Stimulated activated CD8-positive, alpha-beta memory T cell treated with anti-CD3 and anti-CD28 coated beads, Interleukin-2, amount 100 ng/mL, for 48 hours (primary cell): Measurements from ENCODE around the gene GSTM1.
"Not testable (repeated sequence)": the region's sequence is repeated elsewhere in the genome, so short reads cannot be mapped to it uniquely, and the experiment has no call there.

Experiments
- DNase-seq, 2 donors: peaks; one replicate each; pipeline ENCODE4 v3.0.0-alpha.2; 2020; ENCODE audit warnings: low read depth in 2 of 2

GSTM1 gene

GRCh38 chr1:109697066-109697465, 9.4 kb downstream of the GSTM1 start:
- no peak for DNase-seq

GRCh38 chr1:109697861-109698260, 10.2 kb downstream of the GSTM1 start:
- DNase-seq = not testable (repeated sequence)

- DNase-seq = not testable (repeated sequence)
These were observed 15.3 kb downstream of the GSTM1 start for GRCh38 chr1:109702940-109703339.

DNA sequence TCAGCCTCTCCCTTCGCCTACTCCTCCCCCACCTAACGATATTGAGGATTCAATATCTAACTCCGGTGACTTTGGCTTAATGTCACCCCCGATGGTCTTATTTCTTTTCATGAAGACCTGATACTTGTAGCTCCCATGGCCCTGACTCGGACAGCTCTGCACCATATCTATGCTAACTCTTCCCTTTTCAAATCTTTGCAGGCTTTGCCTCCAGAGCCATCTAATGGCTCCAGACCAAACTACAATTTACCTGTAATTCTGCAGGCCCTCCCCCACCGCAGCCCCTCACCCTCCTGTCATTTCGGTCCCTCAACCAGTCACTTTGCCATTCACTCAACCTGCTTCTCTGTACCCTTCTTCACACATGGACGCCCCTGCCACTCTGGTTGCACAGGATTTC, 16.6 kb downstream of the GSTM1 start:
- DNase-seq = no peak

DNA sequence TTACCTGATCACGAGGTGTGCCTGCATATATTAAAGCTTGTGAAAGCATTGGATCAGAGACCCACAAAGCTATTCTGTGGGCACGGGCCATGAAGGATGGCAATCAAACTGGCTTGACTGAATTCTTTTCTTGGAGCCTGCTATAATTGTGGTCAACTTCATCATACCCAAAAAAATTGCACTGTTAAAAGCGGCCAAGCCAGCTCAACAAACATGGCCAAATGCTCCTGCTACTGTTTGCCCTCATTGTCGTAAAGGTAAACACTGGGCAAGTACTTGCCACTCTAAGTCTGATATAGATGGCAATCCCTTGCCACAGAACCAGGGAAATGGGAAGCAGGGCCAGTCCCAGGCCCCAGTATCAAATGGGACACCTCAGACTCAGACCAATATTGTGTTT, 17.8 kb downstream of the GSTM1 start:
- DNase-seq = no peak

DNA sequence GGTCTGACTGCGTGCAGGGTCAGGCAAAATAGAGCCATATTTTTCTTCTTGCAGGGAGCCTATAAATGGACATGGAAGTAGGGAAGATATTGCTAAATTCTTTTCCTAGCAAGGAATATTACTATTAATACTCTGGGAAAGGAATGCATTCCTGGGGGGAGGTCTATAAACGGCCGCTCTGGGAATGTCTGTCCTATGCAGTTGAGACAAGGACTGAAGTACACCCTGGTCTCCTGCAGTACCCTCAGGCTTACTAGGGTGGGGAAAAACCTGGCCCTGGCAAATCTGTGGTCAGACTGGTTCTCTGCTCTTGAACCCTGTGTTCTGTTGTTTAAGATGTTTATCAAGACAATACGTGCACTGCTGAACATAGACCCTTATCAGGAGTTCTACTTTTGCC, 21.3 kb downstream of the GSTM1 start:
- DNase-seq = not testable (repeated sequence)

- not testable (repeated sequence) for DNase-seq
These were observed 22.2 kb downstream of the GSTM1 start for GRCh38 chr1:109709822-109710221.

DNA sequence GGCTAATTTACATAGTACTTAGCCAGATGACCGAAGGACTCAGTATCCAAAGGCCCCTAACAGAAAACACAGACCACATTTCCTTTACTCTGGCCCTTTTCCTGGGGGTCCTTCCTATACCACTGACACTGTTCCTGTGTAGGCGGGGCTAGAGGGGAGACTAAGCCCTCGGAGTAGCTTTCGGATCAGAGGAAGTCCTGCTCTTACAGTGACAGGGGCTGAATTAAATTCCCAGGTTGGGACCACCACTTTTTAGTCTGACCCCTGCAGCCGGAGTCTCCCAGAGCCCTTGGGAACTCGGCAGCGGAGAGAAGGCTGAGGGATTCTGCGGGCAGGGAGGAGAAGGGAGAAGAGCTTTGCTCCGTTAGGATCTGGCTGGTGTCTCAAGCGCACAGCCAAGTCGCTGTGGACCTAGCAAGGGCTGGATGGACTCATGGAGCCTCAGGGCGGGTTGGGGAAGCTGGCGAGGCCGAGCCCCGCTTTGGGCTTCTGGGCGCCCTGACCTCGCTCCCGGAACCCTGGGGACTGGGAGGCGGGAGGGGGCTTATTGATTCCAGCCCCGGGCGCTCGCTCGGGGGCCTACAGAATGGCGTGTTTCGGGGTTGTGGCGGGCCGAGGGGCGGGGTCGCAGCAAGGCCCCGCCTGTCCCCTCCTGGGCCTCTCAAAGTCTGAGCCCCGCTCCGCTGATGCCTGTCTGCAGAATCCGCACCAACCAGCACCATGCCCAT, 24.1 kb downstream of the GSTM1 start, which contains the start of gene GSTM5:
GSTM5 (plus strand) TSS at position 659 of the 728 bp plus-strand sequence; CDS start at position 721, 62 bp downstream.
- not testable (repeated sequence) for DNase-seq

DNA sequence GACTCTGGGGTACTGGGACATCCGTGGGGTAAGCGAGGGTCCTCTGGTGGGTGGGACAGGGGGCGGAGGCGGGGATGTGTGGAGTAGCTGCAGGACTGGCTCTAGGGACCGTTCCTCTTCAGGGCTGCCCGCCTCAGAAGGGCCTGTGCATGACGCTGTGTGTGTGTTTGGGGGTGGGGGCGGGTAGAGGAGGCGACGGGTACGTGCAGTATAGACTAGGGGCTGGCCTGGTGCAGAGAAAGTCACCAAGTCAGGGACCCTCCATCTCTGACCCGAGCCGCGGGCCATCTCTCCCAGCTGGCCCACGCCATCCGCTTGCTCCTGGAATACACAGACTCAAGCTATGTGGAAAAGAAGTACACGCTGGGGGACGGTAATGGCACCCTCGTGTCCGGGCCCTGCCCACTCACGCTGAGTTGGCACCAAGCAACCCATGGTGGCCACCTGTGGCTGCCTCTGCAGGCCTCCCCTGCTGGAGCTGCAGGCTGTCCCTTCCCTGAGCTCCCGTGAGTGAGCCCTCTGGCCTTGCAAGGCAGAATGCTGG, 24.8 kb downstream of the GSTM1 start:
- DNase-seq = no peak

DNA sequence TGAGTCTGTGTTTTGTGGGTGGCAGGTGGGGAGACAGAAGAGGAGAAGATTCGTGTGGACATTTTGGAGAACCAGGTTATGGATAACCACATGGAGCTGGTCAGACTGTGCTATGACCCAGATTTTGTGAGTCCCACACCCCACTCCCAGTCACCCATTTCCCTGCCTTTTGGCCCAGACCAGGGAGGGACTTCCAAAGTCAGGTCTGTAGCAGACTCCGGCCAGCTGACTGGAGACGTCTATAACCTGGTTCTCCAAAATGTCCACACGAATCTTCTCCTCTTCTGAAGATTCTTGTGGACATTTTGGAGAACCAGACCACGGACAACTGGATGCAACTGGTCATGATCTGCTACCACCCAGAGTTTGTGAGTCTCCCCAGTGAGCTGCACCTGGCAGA, 26.0 kb downstream of the GSTM1 start:
- DNase-seq = no peak

GRCh38 chr1:109714661-109715372, 27.2 kb downstream of the GSTM1 start:
- DNase-seq = no peak

GRCh38 chr1:109716121-109716520, 28.5 kb downstream of the GSTM1 start:
- no peak for DNase-seq

GRCh38 chr1:109716570-109717090, 29.0 kb downstream of the GSTM1 start:
- no peak for DNase-seq

DNA sequence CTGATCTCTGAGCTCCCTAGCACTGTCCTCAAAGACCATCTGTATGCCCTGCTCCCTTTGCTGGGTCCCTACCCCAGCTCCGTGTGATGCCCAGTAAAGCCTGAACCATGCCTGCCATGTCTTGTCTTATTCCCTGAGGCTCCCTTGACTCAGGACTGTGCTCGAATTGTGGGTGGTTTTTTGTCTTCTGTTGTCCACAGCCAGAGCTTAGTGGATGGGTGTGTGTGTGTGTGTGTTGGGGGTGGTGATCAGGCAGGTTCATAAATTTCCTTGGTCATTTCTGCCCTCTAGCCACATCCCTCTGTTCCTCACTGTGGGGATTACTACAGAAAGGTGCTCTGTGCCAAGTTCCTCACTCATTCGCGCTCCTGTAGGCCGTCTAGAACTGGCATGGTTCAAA, 30.1 kb downstream of the GSTM1 start:
- DNase-seq = no peak

GRCh38 chr1:109718495-109718894, 30.9 kb downstream of the GSTM1 start:
- no peak for DNase-seq

GRCh38 chr1:109719337-109719837, 31.8 kb downstream of the GSTM1 start:
- DNase-seq = no peak

- no peak for DNase-seq
These were observed 33.4 kb downstream of the GSTM1 start for GRCh38 chr1:109721042-109721441.

DNA sequence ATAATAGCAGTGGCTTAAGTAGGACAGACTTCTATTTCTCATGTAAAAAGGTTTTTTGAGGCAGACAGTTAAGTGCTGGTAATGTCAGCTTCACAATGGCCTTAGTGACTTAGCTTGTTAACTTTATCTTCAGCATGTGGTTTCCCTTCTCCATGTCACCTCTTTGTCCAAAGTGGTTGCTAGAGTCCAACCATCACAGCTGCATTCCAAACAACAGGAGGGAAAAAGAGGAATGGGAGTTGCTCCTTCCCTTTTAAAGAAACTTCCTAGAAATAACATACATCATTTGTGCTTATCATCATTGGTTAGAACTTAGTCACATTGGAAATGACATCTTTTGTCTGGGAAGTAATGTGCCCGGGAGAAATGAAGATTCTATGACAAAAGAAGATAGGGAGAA, 34.4 kb downstream of the GSTM1 start:
- no peak for DNase-seq

- DNase-seq = no peak
These were observed 35.5 kb downstream of the GSTM1 start for GRCh38 chr1:109722908-109723691.

DNA sequence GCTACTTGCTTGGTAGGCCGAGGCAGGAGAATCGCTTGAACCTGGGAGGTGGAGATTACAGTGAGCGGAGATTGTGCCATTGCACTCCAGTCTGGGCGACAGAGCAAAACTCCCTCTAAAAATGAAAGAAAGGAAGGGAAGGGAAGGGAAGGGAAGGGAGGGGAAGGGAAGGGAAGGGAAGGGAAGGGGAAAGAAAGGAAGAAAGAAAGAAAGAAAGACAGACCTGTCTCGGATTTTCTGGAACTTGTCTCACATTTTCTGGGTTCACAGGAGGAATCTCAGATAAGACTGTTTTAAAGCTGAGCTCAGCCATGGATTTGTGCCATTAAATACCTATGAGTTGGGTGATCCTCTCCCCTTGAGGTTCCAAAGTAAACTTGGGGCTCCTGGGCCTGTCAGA, 37.3 kb downstream of the GSTM1 start:
- no peak for DNase-seq

- no peak for DNase-seq
These were observed 37.9 kb downstream of the GSTM1 start for GRCh38 chr1:109725510-109725909.

DNA sequence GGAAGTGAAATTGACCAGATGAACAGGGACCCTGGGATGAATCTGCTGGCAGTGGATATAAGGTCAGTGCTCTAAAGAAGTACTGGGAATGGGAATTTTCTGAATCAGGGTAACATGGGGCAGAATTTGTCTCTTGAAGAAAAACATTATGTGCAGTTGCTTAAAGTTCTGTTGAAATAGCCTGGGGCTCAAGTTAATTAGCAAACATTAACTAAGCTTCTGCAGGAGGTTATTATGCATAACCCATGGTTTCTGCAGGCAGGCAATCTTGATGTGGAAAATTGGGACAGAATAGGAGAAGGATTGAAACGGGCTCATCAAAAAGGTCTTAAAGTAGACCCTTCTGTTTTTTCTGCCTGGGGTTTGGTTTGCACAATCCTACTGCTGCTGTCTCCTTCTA, 38.4 kb downstream of the GSTM1 start:
- no peak for DNase-seq
